Measurements from ENCODE around the gene SAP30BP. TPM values are rescaled to one million over a fixed set of nuclear protein-coding genes. Genes with fewer than 3 reads are reported as not detected.
"Not testable (repeated sequence)": the region's sequence is repeated elsewhere in the genome, so short reads cannot be mapped to it uniquely, and the experiment has no call there.

SAP30BP gene
- total and polyA plus RNA-seq, 10 of the 15 experiments (the other 5 are each of a cell fraction or from before 2014, with no cell fraction given) = 57.9 to 166 (median 94.5) TPM

DNA sequence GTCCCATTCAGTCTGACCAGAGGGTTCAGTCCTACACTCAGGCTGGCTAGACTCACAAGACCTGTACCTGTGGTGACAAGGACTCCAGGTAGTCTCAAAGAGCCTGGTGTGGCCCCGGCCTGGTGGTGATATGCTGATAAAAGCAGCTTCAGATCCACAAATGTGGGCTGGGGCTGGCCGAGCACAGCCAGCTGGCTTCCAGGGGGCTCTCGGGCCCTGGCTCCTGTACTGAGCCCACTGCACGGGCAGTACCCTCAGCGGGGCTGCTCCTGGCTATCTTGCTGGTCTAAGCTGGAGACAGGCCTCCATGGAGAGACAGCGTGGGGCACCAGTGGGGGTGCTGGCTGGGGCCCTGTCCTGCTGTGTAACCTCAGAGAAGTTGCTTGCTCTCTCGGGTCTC lies 29.6 kb upstream of the SAP30BP start (continued):
- TF ChIP-seq RELB (IDR thresholded peaks at IDR 0.05; ENCODE audit: low read depth) (no peak), SIN3A (IDR thresholded peaks at IDR 0.05; ENCODE audit: low read depth, low read length) (no peak), NBN (IDR thresholded peaks at IDR 0.05) (no peak), KDM1A (IDR thresholded peaks at IDR 0.05; ENCODE audit: borderline replicate concordance) (no peak), FOXK2 (IDR thresholded peaks at IDR 0.05) (no peak), EP300 (IDR thresholded peaks at IDR 0.05; ENCODE audit: borderline replicate concordance in 1 of 2, control insufficient read depth in 1 of 2, low read depth in 2 of 2, low read length in 2 of 2) (no peak)

GRCh38 chr17:75638039-75638438 lies 29.1 kb upstream of the SAP30BP start:
- CTCF ChIA-PET = interaction anchor here (0.5 to 13.0 kb wide), 6 partner anchors 12 to 182 kb away, joined by 3 to 349 read pairs (median 6); a partner anchor contains a TSS
- H3K4me3 ChIP-seq; H2AFZ ChIP-seq (ENCODE audit: control insufficient read depth, low read depth, low read length); H3K27me3 ChIP-seq (replicated peaks in 1 of 2; ENCODE audit: control insufficient read depth in 2 of 2, insufficient read depth in 2 of 2, low read length in 1 of 2); H3K36me3 ChIP-seq (ENCODE audit: control insufficient read depth in 2 of 2, insufficient read depth in 2 of 2, low read length in 1 of 2); H3K4me1 ChIP-seq (ENCODE audit: control insufficient read depth, insufficient read depth, low read length); BruUV-seq (replicated peaks); H3K4me2 ChIP-seq (ENCODE audit: control insufficient read depth, insufficient read depth); DNase-seq (ENCODE audit: low read depth, low spot score); ATAC-seq; intact Hi-C loops (cut with micrococcal nuclease; ENCODE audit: unreplicated experiment); H4K20me1 ChIP-seq (ENCODE audit: control insufficient read depth, insufficient read depth); H3K9me3 ChIP-seq (replicated peaks; ENCODE audit: control insufficient read depth, insufficient read depth, low read length); H3K27ac ChIP-seq (ENCODE audit: control insufficient read depth, insufficient read depth); FAIRE-seq; H3K9ac ChIP-seq (ENCODE audit: control insufficient read depth, insufficient read depth, low read length); H3K79me2 ChIP-seq (ENCODE audit: control insufficient read depth, insufficient read depth, low read length): not testable (repeated sequence)
- WGBS (ENCODE audit: insufficient coverage, insufficient replicate concordance, low lambda C conversion rate, missing lambda C conversion rate) = 95% methylated on average over 12 of the region's 12 CpGs
- in situ Hi-C loops (cut with MboI) = loop anchor here (10.0 kb wide), 1 partner anchor 107 kb away; no protein-coding TSS in a partner anchor
- SMC1A ChIA-PET (ENCODE audit: uncharacterized antibody, unreplicated experiment) = interaction anchor here (0.7 kb wide), 1 partner anchor 8 kb away, joined by 3 read pairs; a partner anchor contains a TSS
- POLR2A ChIA-PET = interaction anchor here (0.6 kb wide), 1 partner anchor 91 kb away, joined by 3 read pairs; no protein-coding TSS in a partner anchor
- RAD21 ChIA-PET (ENCODE audit: unreplicated experiment) = interaction anchor here (0.5 to 0.8 kb wide), 2 partner anchors 110 to 218 kb away, joined by 3 read pairs; no protein-coding TSS in a partner anchor
